NCI-H82 (cell line): Measurements from ENCODE around the gene B3GNT7.

Experiments
- DNase-seq: peaks from one replicate; lab custom pipeline; 2025; lab: John Stamatoyannopoulos, UW

B3GNT7 gene

DNA sequence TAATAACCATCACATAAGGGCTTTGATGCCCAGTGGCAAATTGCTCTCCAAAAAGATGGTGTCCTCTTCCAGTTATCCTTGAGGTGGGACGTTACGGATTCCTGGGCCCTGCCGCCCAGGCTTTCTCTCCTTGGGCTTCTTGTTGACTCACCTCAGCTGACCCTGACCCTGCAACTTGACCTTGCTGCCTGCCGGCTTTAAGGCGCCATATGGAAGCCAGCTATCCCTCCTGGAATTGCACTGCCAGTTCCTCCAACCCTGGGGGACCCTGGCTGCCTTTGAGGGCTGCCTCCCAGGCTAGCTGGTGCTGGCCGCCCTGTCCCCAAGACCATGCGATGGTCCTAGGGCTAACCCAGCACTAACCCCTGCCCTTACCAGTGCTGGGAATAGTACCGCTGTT is 28.3 kb upstream of the B3GNT7 start:
- peak; percentile 69 for DNase-seq

DNA sequence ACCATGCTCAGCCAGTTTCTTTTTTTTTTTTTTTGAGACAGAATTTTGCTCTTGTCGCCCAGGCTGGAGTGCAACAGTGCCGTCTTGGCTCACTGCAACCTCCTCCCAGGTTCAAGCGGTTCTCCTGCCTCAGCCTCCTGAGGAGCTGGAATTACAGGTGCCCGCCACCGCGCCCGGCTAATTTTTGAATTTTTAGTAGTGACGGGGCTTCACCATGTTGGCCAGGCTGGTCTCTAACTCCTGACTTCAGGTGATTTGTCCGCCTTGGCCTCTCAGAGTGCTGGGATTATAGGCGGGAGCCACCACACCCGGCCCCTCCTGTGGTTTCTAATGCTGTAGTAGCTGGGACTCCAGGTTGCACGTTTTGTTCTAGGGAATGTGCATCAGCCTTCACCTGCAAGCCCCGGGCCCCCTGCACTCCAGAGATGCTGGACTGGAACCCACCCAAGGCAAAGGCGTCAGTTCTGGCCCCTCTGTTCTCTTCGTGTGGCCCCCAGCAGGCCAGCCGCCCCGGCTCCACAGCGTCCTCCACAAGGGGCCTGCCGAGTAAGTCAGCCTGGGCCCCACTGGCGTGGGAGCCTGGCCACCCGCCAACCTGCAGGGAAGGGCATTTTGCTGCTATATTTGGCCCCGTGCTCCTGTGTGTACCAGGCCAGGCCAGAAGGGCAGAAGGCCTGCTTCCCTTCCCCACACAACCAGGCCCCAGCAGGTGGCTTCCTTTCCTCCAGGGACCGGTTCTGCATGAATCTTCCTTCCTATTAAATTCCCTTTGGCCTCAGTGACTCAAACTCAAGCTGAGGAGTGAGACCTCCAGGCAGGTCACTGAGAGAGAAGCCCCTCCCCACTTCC is 25.7 kb upstream of the B3GNT7 start:
- DNase-seq = no peak

DNA sequence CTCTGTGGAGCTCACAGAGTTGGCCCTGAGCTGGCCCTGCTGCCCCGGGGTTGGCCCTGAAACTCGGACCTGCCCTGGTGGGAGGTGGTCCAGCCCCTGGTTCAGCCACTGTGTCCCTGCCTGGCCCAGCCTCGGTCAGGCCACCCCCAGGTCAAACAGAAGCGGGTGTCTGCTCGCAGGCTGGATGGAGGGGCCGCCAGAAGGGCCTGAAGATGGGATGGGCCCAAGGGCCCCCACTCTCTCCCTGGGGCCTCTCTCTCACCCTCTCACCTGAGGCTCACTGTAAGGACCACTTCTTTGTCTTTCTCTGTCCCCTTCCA is 25.1 kb upstream of the B3GNT7 start:
- no peak for DNase-seq

DNA sequence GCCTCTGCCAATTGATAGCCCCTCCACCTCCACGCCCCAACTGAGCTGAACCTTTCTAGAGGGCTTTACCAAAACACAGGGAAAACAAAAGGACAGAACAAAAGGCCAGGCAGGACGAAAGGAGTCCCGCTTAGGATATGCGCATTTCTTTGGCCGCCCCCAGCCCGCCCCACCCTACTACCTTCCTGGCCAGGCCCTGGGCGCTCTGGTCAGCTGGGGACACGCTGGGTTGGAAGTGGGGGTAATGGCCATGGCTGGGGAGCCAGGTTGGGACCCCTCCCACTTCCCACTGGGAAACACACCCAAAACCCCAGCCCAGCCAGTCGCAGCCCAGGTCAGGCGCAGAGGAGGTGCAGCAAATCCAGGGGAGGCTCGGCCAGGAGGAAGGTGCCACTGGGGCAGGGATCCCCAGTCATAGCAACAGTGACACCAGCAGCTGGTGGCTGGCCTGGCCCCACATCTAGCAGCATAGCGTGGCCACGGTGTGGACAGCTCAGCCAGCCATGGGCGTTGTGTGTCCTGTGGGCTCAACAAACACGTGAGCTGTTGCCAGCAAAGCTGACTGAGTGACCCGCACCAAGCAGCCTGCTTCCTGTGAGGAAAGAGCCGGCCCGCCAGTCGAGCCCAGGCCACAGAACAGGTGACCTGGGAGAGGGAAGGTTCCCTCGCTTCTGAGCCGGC is 24.6 kb upstream of the B3GNT7 start:
- DNase-seq = no peak

DNA sequence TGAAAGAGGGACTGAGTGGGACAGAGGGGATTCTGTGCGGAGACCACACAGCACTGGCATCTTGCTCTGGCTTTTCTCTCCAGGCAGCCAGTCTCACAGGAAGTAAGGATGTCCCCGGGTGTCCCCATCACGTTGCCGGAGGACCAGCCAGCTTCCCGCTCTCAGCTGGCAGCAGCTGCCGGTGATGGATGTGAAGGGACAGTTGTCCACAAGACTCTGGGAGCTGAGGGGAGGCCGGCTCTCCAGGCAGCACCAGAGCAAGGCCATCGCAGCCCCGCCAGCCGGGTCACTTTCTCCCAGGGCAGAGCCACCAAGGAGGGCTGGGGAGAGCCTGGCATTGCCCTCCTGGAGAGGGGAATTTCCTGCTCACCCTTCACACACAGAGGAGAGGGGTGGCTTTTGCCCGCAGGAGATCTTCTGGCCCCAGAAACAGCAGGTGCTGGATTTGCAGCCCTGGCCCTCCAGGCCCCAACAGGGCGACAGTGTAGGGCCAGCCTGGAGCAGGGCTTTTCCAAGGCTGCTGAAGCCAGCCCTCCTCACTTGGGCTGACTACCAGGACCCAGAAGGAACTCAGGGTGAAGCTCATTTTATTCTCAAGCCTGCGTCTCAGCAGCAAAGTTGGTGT is 24.0 kb upstream of the B3GNT7 start:
- no peak for DNase-seq

DNA sequence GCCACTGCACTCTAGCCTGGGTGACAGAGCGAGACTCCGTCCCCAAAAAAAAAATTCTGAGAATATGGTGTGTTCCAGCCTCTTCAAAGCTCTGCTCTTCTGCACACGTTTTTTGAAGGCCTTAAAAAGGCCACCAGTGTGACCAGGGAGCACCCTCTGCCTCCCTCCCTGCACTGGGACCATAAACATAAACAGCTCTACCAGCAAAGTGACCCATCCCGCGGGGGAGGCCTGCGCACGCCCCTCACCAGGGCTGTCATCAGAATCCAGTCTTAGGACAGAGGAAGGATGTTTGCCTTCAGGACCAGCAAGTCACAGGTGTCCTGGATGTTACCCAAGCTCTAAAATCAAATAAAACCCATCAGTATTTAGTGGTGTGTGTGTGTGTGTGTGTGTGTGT is 23.2 kb upstream of the B3GNT7 start:
- DNase-seq = no peak

DNA sequence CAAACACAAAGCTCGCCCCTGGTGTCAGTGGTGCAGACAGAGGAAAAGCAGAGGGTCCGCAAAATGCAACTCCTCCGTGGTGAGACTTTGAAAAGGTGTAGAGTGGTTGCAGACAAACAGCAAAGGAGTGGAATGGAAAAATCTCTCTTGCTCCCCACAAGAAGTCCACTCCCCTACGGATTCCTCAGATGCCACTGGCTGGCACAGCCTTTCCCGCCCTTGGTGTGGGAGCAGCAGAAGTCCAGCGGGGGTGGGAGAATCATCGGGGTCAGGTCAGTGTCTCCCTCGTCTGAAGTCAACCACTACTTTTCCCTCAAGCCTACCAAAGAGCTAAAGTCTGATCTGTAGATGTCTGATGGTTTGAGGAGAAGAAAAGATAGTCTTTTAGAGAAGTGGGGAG is 22.3 kb upstream of the B3GNT7 start:
- no peak for DNase-seq

DNA sequence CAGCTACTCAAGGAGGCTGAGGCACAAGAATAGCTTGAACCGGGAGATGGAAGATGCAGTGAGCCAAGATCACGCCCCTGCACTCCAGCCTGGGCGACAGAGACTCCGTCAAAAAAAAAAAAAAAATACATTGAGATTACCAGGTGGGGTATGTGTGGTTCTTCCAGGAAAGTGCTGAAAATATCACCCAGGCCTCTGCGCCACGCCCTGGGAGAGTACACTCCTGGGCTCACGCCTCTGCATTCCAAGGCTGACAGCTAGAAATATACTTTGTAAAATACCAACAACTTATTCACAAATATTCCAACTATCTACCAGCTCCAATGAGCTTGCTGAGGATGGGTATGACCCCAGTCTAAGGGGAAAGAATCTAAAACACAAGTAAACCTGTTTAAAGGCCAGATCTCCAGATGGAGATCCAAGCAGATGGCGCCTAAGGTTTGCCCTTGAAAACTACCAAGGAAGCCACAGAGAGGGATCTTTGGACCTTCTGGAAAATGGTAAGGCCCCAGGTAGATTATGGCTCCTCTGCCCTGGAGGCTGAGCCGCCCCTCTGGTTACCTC is 21.6 kb upstream of the B3GNT7 start:
- peak; percentile 45 for DNase-seq

DNA sequence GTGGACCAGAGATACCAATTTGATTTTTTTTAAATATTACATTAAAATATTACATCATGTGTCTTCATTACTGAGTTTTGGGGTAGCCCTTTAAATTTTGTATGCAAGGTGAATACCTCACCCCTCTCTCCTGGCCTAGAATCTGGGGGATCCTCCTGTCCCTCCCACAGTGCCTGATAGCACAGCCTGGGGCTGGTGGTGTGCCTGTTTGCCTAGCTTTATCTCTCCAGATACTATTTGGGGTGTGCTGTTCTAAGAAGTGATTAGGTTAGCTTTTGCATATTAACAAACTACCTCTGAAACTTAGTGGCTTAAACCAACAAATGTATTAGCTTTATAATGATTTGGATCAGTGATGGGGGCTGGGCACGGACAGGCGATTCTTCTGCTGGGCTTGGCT is 20.7 kb upstream of the B3GNT7 start:
- no peak for DNase-seq

DNA sequence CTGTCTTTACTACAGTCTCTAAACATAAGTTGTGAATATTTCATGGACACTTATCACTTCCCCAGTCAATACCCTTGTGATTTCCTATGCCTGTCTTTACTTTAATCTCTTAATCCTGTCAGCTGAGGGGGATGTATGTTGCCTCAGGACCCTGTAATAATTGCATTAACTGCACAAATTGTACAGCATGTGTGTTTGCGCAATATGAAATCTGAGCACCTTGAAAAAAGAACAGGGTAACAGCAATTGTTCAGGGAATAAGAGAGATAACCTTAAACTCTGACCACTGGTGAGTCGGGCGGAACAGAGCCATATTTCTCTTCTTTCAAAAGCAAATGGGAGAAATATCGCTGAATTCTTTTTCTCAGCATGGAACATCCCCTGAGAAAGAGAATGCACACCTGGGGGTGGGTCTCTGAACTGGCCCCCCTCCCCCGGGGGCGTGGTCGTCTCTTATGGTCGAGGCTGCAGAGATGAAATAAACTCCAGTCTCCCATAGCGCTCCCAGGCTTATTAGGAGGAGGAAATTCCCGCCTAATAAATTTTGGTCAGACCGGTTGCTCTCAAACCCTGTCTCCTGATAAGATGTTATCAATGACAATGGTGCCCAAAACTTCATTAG is 19.4 kb upstream of the B3GNT7 start:
- DNase-seq = peak; percentile 83

DNA sequence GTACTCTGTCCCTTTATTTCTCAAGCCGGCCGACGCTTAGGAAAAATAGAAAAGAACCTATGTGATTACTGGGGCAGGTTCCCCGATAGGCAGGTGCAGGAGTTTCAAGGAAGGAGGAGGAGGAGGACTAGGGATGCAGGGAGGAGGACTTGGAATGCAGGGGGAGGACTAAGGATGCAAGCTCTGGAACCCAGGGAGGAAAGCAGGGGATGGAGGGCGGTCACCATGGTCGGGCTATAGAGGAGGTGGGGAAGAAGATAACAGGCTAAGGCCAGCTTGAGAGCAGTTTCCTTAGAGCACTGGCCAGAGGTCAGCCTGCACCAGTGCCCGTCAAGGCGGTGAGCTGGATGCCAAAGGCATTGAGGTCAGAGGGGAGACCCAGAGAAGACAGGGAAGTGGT is 18.7 kb upstream of the B3GNT7 start:
- DNase-seq = no peak

DNA sequence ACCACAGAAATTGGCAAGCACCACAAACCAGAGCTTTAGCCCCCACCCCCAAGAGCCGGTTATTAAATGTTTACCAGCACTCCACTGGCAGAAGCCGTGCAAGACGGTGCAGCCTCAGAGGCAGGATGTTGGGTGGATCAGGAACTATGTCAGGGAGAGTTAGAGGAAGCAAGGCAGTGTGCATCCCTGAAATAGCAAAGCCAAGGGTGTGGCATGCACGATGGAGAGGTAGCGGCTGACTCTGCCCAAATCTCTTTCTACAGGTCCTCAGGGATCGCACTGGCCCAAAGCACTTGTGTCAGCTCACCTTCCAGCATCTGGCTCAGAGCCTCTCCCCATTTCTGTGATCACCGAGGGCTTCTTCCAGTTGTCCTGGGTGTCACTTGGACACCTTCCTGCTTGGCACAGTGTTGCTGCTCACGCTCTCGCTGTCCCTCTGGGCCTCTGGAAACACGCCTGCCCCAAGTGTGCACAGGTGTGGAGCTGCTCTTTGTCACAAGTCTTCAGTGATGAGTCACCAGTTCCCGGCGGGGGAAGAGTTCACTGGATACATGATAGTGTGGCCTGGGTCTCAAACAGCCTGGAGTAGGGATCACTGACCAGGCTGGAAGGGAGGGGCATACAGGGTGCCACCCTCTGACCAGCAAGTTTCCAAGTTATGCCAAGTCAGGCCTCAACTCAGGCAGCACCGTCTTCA is 17.3 kb upstream of the B3GNT7 start:
- no peak for DNase-seq

DNA sequence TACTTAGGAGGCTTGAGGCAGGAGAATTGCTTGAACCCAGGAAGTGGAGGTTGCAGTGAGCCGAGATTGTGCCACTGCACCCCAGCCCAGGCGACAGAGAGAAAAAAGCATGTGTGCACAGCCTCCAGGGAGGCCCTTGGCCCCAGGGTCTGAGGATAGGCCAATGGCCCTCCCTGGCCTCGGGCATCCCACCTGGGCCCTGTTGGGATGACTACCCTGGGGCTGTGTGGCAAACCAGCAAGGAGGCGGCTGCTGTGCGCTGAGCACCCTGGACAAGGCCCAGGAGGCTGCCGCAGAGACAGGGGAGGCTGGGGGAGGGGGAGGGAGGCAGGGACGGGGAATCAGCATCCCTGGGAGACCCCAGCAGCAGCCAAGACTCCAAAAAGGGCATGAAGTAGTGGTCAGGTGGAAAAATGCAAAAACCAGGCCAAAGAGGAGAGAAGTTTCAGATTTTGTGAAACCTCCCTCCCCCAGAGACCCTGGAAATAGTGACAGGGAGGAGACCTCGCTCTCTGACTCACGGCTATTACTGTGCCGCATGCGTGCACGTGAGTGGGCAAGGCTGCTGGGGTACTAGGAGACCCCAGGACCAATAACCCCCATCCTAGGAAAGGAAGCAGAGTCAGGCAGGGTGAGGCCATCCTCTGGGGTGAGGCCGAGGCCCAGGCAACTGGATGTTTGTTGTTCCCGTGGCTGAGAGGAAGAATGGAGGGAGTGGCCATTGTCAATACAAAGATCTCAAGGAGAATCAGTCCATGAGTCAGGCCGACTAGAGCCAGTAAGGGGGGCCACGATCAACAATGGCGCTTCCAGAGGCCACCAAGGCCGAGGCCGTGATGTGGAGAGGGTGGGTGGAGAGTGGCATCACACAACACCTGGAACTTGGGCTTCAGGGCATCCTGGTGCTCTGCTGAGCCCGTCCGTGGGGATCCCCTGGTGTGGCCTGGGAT is 16.0 kb upstream of the B3GNT7 start:
- DNase-seq = no peak

DNA sequence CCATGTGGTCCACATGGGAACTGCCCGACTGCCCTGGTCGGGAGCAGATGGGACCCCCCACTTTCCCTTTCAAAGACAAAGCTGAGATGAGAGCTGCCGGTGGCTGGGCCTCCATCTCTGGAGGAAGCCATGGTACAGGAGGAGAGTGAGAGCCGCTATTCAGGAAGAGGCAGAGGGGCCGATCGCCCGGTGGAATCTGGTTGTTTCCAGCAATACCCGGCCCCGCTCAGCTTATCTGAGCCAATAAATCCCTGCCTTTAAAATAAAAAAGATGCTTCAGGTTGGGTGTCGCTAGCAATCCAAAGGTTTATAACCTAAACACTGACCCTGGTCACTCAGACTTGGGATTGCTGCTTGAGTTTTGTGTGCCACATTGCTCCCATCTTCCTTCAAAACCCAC is 15.2 kb upstream of the B3GNT7 start:
- DNase-seq = no peak

DNA sequence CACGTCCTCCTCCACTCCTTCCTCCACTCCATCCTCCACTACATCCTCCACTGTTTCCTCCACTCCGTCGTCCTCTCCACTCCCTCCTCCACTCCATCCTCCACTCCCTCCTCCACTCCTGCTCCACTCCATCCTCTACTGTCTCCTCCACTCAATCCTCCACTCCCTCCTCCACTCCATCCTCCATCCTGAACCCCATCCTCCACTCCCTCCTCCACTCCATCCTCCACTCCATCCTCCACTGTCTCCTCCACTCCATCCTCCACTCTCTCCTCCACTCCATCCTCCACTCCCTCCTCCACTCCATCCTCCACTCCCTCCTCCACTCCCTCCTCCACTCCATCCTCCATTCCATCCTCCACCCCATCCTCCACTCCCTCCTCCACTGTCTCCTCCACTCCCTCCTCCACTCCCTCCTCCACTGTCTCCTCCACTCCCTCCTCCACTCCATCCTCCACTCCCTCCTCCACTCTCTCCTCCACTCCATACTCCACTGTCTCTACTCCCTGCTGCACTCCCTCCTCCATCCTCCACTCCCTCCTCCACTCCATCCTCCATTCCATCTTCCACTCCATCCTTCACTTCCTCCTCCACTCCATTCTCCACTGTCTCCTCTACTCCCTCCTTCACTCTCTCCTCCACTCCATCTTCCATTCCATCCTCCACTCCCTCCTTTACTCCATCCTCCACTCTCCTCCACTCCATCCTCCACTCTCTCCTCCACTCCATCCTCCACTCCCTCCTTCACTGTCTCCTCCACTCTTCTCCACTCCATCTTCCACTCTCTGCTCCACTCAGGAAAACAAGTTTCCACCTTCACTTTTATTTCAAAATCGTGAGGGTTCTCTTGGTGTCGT is 14.3 kb upstream of the B3GNT7 start:
- no peak for DNase-seq

DNA sequence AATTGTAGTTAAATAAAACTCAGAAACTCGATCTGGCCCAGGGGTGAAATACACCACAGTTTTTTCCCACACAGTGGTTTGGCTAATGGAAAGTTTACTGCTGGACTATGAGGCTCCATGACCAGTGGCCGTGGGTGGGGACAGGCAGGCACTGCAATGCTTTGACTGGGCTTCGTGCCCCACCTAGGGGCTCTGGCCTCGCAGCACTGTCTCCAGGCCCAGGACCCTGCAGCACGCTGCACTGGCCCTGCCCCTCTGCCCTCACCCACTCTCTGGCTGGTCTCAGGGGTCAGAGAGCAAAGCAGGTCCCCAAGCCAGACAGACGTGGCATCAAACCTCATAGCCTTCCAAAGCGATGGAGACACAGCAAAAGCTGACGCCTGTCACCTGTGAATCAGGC is 13.4 kb upstream of the B3GNT7 start:
- DNase-seq = no peak

DNA sequence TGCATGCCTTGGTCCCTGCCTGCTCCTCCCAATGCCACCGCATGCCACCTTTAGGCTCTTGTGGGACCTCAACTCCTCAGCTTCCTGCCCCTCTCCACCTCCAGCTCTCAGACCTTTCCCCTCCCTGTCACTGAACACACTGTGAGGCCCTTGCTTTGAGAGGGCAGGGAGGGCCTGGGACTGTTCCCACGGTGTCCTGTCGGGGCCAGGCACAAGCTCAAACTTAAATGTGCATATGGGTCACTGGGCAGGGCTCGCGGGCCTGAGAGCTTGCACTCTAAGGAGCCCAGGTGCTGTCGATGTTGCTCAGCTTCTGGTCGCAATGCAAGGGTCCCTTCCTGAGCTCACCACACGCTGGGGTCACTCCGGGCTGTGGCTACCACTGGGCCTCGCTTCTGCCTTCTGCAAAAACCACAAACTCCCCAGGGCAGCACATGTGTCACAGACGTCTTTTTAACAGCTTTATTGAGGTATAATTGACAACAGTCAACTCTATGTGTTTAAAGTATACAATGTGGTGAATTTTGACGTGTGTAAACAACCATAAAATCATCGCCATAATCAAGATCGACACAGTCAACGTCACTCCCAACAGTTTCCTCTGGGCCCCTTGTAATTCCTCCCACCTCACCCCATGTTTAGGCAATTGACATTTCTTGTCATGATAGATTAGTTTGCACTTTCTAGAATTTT is 11.9 kb upstream of the B3GNT7 start:
- no peak for DNase-seq

DNA sequence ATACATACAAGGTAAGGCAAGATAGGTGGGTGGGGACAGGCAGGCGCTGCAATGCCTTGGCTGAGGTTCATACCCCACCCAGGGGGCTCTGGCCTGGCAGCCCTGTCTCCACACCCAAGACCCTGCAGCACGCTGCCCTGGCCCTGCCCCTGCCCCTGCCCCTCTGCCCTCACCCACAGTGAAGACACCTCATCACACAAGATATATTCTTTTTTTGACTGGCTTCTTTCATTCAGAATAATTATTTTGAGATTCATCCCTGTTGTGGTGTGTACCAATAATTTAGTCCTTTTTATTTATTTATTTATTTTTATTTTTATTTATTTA is 11.4 kb upstream of the B3GNT7 start:
- no peak for DNase-seq

DNA sequence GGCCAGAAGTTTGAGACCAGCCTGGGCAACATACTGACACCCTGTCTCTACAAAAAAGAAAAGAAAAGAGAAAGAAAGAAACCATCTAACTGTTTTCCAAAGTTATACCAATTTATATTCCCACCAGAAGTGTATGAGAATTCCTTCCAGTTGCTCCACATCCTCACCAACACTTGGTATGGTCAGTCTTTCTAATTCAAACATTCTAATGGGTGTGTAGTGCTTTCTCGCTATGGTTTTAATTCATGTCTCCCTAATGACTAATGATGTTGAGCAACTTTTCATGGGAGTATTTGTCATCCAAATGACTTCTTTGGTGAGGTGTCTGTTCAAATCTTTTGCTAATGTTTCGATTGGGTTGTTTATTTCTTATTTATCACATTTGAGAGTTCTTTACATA is 10.5 kb upstream of the B3GNT7 start:
- no peak for DNase-seq
